ENCODE results near the gene SMG7.

- TF ChIP-seq CTCF (IDR thresholded peaks at IDR 0.05) (no peak), POLR2AphosphoS5 (IDR thresholded peaks at IDR 0.05) (no peak), EP300 (IDR thresholded peaks at IDR 0.05) (no peak), POLR2A (IDR thresholded peaks at IDR 0.05; ENCODE audit: low read depth) (no peak)
These were observed 125.5 kb downstream of the SMG7 start for GRCh38 chr1:183597656-183598347.

Data from esophagus muscularis mucosa (tissue), 4 donors.